Measurements from ENCODE around the gene CNKSR3. TPM values are rescaled to one million over a fixed set of nuclear protein-coding genes. Genes with fewer than 3 reads are reported as not detected.

CNKSR3 gene
- total and polyA plus RNA-seq, 2 of the 8 experiments (the other 6 are each of a cell fraction or from before 2014, with no cell fraction given) = 1.2 to 6.2 TPM

DNA sequence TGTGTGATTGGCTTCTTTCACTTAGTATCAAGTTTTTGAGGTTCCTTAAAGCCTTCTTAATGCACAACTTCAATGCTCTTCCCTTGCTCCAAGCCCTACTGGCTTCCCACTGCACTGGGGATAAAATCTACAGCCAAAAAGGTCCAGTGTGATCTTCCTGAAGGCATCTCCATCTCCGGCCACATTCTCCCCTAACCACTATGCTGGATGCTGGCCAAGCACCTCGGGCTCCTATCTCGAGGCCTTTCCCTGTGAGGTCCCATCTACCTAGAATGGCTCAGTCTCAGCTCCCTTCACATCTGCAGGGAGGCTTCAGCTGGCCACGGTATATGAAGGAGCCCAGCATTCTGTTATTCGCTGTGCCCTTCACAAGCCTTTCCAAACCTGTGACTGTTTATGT, 48.1 kb downstream of the CNKSR3 start (continued):
- TF ChIP-seq NRF1 (IDR thresholded peaks at IDR 0.05; ENCODE audit: low read depth, low read length) (no peak), TAF1 (IDR thresholded peaks at IDR 0.05; ENCODE audit: low read depth, low read length) (no peak), BCL11A (IDR thresholded peaks at IDR 0.05; ENCODE audit: low read depth in 2 of 2, low read length in 2 of 2) (no peak), RNF2 (IDR thresholded peaks at IDR 0.05; ENCODE audit: borderline replicate concordance, low read depth, low read length, missing control alignments, poor library complexity, severe bottlenecking) (no peak), BACH1 (IDR thresholded peaks at IDR 0.05; ENCODE audit: low read length) (no peak), SP2 (IDR thresholded peaks at IDR 0.05; ENCODE audit: low read length) (no peak), POLR2AphosphoS5 (IDR thresholded peaks at IDR 0.05; ENCODE audit: low read depth, low read length) (no peak)
